Measurements from ENCODE around the gene MICAL3.

- TF ChIP-seq CTCF (IDR thresholded peaks at IDR 0.05; ENCODE audit: low read depth, low read length), result no peak
- TF ChIP-seq EZH2phosphoT487 (IDR thresholded peaks at IDR 0.05; ENCODE audit: low read depth), result no peak
These were observed 126.0 kb downstream of the MICAL3 start for GRCh38 chr22:17898375-17898774.

Data from OCI-LY3 (cell line).